Smooth muscle cell (in vitro differentiated cells): ENCODE measurements around the gene DOC2A. TPM values are rescaled to one million over a fixed set of nuclear protein-coding genes. Genes with fewer than 3 reads are reported as not detected.

Experiments used
- DNase-seq: peaks from one replicate; lab custom pipeline; 2025; ENCODE audit not compliant: unreplicated experiment; lab: John Stamatoyannopoulos, UW
- H2AFZ ChIP-seq: fragments of 200-600 bp; sonication (generic); 2 replicates; pipeline ENCODE4 v1.6.0; 2016; ENCODE audit warnings: antibody characterized with exemption, low read depth, mild to moderate bottlenecking
- H3F3A ChIP-seq: fragments of 200-600 bp; sonication (generic); 2 replicates; pipeline ENCODE4 v1.6.0; 2017; ENCODE audit warnings: antibody characterized with exemption, low read depth
- H3K27ac ChIP-seq: fragments of 200-600 bp; sonication (generic); 2 replicates; pipeline ENCODE4 v1.5.1; 2016; ENCODE audit warnings: low read depth, mild to moderate bottlenecking
- H3K27me3 ChIP-seq: fragments of 200-600 bp; sonication (generic); 2 replicates; pipeline ENCODE4 v1.6.1; 2016; ENCODE audit warnings: low read depth, mild to moderate bottlenecking
- H3K36me3 ChIP-seq: fragments of 200-600 bp; sonication (generic); 2 replicates; pipeline ENCODE4 v1.5.1; 2016; ENCODE audit warnings: low read depth
- H3K4me1 ChIP-seq: fragments of 200-600 bp; sonication (generic); 2 replicates; pipeline ENCODE4 v1.5.1; 2016; ENCODE audit warnings: low read depth
- H3K4me2 ChIP-seq: fragments of 200-600 bp; sonication (generic); 2 replicates; pipeline ENCODE4 v1.6.0; 2016; ENCODE audit warnings: mild to moderate bottlenecking
- H3K4me3 ChIP-seq: fragments of 200-600 bp; sonication (generic); 2 replicates; pipeline ENCODE4 v1.5.1; 2016; ENCODE audit warnings: mild to moderate bottlenecking
- H3K79me2 ChIP-seq: fragments of 200-600 bp; sonication (generic); 2 replicates; pipeline ENCODE4 v1.6.0; 2016; ENCODE audit warnings: low read depth, mild to moderate bottlenecking
- H3K9ac ChIP-seq: fragments of 200-600 bp; sonication (generic); 2 replicates; pipeline ENCODE4 v1.6.0; 2016; ENCODE audit warnings: low read depth
- H3K9me3 ChIP-seq: fragments of 200-600 bp; sonication (generic); replicated peaks from 2 replicates; pipeline ENCODE4 v1.5.1; 2016; ENCODE audit warnings: low read depth
- H4K20me1 ChIP-seq: fragments of 200-600 bp; sonication (generic); 2 replicates; pipeline ENCODE4 v1.6.0; 2016; ENCODE audit warnings: low read depth
- CTCF ChIP-seq: fragments of 200-600 bp; sonication (generic); IDR thresholded peaks from 2 replicates; pipeline ENCODE4 v1.5.1; 2017; ENCODE audit warnings: borderline replicate concordance, mild to moderate bottlenecking, antibody characterized with exemption; ENCODE audit not compliant: insufficient read depth, poor library complexity, severe bottlenecking
- WGBS: methylation state at CpG from one replicate; pipeline ENCODE4 v1.1.7; 2016; ENCODE audit warnings: low lambda C conversion rate; 5-methylcytosine and 5-hydroxymethylcytosine counted together
- polyA plus RNA-seq: library from polyadenylated mRNA; unstranded; fragments of >200 nt; fragmentation: Nextera tagmentation; extraction: Ambion mirVana; gene quantifications from 2 replicates; pipeline ENCODE4 v1.2.1, GENCODE V29; 2016
- total RNA-seq: library from RNA; depleted of rRNA; stranded (reverse); fragments of >200 nt; gene quantifications from 2 replicates; pipeline ENCODE4 v1.2.3, GENCODE V29; 2014

The DOC2A gene
- total and polyA plus RNA-seq, 2 experiments from 2014 or later = 0.09 TPM; not detected in 1

- 86% methylated on average over 11 of the region's 11 CpGs for WGBS
- no peaks in the 10 kb centered on the region for H3K9me3 ChIP-seq
- H3K27ac ChIP-seq = no peak overlapping the region
- peaks cover 14% of the 10 kb centered on the region for H3K4me1 ChIP-seq
- TF ChIP-seq CTCF = no peak
- peaks cover 31% of the 10 kb centered on the region for H3K27me3 ChIP-seq
- H3F3A ChIP-seq = no peaks in the 10 kb centered on the region
- no peak overlapping the region for H3K4me3 ChIP-seq
- H3K36me3 ChIP-seq = no peaks in the 10 kb centered on the region
- no peak overlapping the region for H2AFZ ChIP-seq
- no peak for DNase-seq
- no peaks in the 10 kb centered on the region for H4K20me1 ChIP-seq
- no peak overlapping the region for H3K9ac ChIP-seq
- H3K4me2 ChIP-seq = no peak overlapping the region
- H3K79me2 ChIP-seq = no peaks in the 10 kb centered on the region
Observed at GRCh38 chr16:30007378-30007895, 3.4 kb downstream of the DOC2A start.

GRCh38 chr16:30006659-30007377 is 4.0 kb downstream of the DOC2A start:
- Histone ChIP-seq H3K4me2 (no peak overlapping the region), H3K4me1 (peaks cover 14% of the 10 kb centered on the region), H3K79me2 (no peaks in the 10 kb centered on the region), H3K27ac (no peak overlapping the region), H3K9ac (no peak overlapping the region), H2AFZ (no peak overlapping the region), H3K36me3 (no peaks in the 10 kb centered on the region), H3K9me3 (no peaks in the 10 kb centered on the region), H4K20me1 (no peaks in the 10 kb centered on the region), H3K4me3 (no peak overlapping the region), H3F3A (no peaks in the 10 kb centered on the region), H3K27me3 (peaks cover 26% of the 10 kb centered on the region)
- DNase-seq = no peak
- 94% methylated on average over 32 of the region's 34 CpGs for WGBS
- TF ChIP-seq CTCF = no peak

- no peak for DNase-seq
- WGBS = 96% methylated on average over 18 of the region's 18 CpGs
Observed at GRCh38 chr16:30006095-30006473, 4.7 kb downstream of the DOC2A start.

More at GRCh38 chr16:30006095-30006473, 4.7 kb downstream of the DOC2A start:
- Histone ChIP-seq H3K4me1 (peaks cover 9% of the 10 kb centered on the region), H3K36me3 (no peaks in the 10 kb centered on the region), H2AFZ (no peak overlapping the region), H3K4me3 (no peak overlapping the region), H3K27me3 (peaks cover 18% of the 10 kb centered on the region), H3K9me3 (no peaks in the 10 kb centered on the region), H3K27ac (no peak overlapping the region), H4K20me1 (no peaks in the 10 kb centered on the region), H3K4me2 (no peak overlapping the region), H3F3A (no peaks in the 10 kb centered on the region), H3K79me2 (no peaks in the 10 kb centered on the region), H3K9ac (no peak overlapping the region)
- TF ChIP-seq CTCF = no peak
